HG02571 (cell line): Measurements from ENCODE around the gene ASPHD2.

ENCODE experiments used
- ATAC-seq: cut with Tn5 transposase; IDR thresholded peaks from one replicate; pipeline ENCODE4 v1.9.1; 2021; ENCODE audit warnings: mild to moderate bottlenecking, moderate library complexity; ENCODE audit not compliant: unreplicated experiment

ASPHD2 gene

GRCh38 chr22:26471522-26471921 is 42.5 kb downstream of the ASPHD2 start:
- no peak for ATAC-seq

GRCh38 chr22:26474682-26475081 is 45.6 kb downstream of the ASPHD2 start:
- no peak for ATAC-seq

- ATAC-seq = no peak
These were observed 47.8 kb downstream of the ASPHD2 start for GRCh38 chr22:26476705-26477340.

- ATAC-seq = no peak
These were observed 48.3 kb downstream of the ASPHD2 start for GRCh38 chr22:26477341-26477731.

GRCh38 chr22:26479043-26479791 is 50.2 kb downstream of the ASPHD2 start:
- no peak for ATAC-seq

- ATAC-seq = no peak
These were observed 50.9 kb downstream of the ASPHD2 start for GRCh38 chr22:26479792-26480610.

GRCh38 chr22:26480611-26480932 is 51.5 kb downstream of the ASPHD2 start:
- ATAC-seq = no peak

GRCh38 chr22:26481112-26481693 is 52.1 kb downstream of the ASPHD2 start:
- ATAC-seq = no peak

GRCh38 chr22:26481694-26482093 is 52.6 kb downstream of the ASPHD2 start:
- ATAC-seq = no peak

- no peak for ATAC-seq
These were observed 53.1 kb downstream of the ASPHD2 start for GRCh38 chr22:26482161-26482560.

- no peak for ATAC-seq
These were observed 54.0 kb downstream of the ASPHD2 start for GRCh38 chr22:26483043-26483438.

- peak; percentile 68 for ATAC-seq
These were observed 54.6 kb downstream of the ASPHD2 start, which contains the start of the genes HPS4 and SRRD for GRCh38 chr22:26483439-26484359. Gene HPS4, minus strand, starts transcription at chr22:26483783. Its CDS starts 2,021 bp downstream, at chr22:26481762. Gene SRRD, plus strand, starts transcription at chr22:26483877. Its CDS starts 14 bp downstream, at chr22:26483891.

- ATAC-seq = no peak
These were observed 55.3 kb downstream of the ASPHD2 start for GRCh38 chr22:26484360-26484706.

GRCh38 chr22:26485013-26485412 is 56.0 kb downstream of the ASPHD2 start:
- no peak for ATAC-seq

- ATAC-seq = no peak
These were observed 56.8 kb downstream of the ASPHD2 start for GRCh38 chr22:26485806-26486390.

GRCh38 chr22:26486394-26486793 is 57.3 kb downstream of the ASPHD2 start:
- ATAC-seq = no peak

GRCh38 chr22:26487996-26488395 is 58.9 kb downstream of the ASPHD2 start:
- ATAC-seq = no peak

GRCh38 chr22:26489447-26490036 is 60.5 kb downstream of the ASPHD2 start:
- no peak for ATAC-seq

- no peak for ATAC-seq
These were observed 63.2 kb downstream of the ASPHD2 start for GRCh38 chr22:26492220-26492619.

GRCh38 chr22:26494506-26494905 is 65.4 kb downstream of the ASPHD2 start:
- ATAC-seq = no peak
